Measurements from ENCODE around the gene ZDHHC11.
A peak's percentile ranks its signal among the peaks of the same experiment; 100 is the strongest.
"Not testable (repeated sequence)": the region's sequence is repeated elsewhere in the genome, so short reads cannot be mapped to it uniquely, and the experiment has no call there.

ZDHHC11 gene

DNA sequence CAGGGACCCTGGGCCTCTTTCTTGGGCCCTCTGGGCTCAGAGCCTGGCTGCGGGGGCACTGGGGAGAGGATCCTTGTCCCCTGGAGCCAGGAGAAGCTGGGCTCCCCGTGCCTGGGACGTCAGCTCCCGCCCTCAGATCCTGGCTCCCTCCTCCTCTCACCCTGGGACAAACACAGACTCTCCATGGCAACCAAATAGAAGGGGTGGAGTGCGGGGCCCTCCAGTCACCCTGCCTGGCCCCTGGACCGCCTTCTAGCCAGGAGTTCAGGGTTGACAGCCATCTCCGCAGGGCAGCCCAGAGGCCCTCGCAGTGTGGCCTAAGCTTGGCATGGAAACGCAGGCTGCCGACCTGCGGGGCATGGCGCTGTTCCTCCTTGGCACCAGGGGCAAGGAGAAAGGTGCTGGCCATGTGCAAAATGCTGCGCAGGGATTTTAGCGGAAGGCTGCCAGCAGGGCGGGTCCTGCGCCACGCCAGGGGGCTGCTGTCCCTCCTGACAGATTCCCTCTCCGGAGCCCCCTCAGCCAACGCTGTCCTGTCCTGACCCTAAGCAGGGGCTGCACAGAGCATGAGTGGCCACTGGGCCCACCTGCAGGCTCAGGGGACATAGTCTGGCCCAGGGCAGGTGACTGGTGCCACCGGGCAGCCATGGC lies 1.0 kb downstream of the ZDHHC11 start:
- peak overlapping the region in 1 of 2 experiments; percentile 58 for H3K14ac ChIP-seq (ENCODE audit: low read length in 2 of 2)

DNA sequence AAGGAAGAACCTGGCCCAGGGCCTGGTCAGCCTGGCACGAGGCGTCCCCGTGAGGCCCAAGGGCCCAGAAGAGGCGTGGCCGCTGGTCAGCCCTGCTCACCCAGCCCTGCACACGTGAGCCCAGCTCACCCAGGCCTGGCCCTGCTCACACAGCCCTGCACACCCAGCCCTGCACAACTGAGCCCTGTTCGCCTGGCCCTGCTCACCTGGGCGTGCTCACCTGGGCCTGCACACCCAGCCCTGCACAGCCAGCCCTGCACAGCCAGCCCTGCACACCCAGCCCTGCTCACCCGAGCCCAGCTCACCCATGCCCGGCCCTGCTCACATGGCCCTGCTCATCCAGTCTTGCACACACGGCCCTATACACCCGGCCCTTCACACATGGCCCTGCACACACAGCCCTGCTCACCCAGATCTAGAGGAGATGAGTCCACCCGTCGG lies 2.1 kb downstream of the ZDHHC11 start:
- no peak overlapping the region for H3K4me3 ChIP-seq (ENCODE audit: insufficient read depth in 1 of 2, low read depth in 1 of 2, low read length in 2 of 2)
- peak overlapping the region in 1 of 2 experiments; percentile 59 for H3K23ac ChIP-seq (ENCODE audit: low read length in 2 of 2)
- no peak for DNase-seq
- H2BK120ac ChIP-seq (ENCODE audit: low read depth, low read length): no peak overlapping the region
- H2BK15ac ChIP-seq (ENCODE audit: low read depth, poor library complexity, severe bottlenecking): no peak overlapping the region
- no peak overlapping the region for H2AK5ac ChIP-seq (ENCODE audit: low read length, severe bottlenecking)
- H3K14ac ChIP-seq (ENCODE audit: low read length in 2 of 2): peak overlapping the region in 1 of 2 experiments; percentile 97
- H3K18ac ChIP-seq (ENCODE audit: low read depth in 1 of 2, low read length in 2 of 2): no peak overlapping the region
- H2BK12ac ChIP-seq (ENCODE audit: low read length in 2 of 2): no peak overlapping the region
- H3K27ac ChIP-seq (ENCODE audit: low read length, poor library complexity, severe bottlenecking): no peak overlapping the region
- 90% methylated on average over 14 of the region's 14 CpGs for WGBS
- H4K8ac ChIP-seq (ENCODE audit: low read length): no peak overlapping the region
- no peaks in the 10 kb centered on the region for H3K79me1 ChIP-seq (replicated peaks; ENCODE audit: low read length, poor library complexity, severe bottlenecking)
- H3K36me3 ChIP-seq (ENCODE audit: control insufficient read depth in 1 of 2, insufficient read depth in 2 of 2, low read depth in 1 of 2, low read length in 2 of 2): no peaks in the 10 kb centered on the region
- H3K9me3 ChIP-seq (ENCODE audit: control insufficient read depth, low read length): no peaks in the 10 kb centered on the region
- H3K4me2 ChIP-seq (ENCODE audit: low read length, poor library complexity, severe bottlenecking): no peak overlapping the region
- H3K9ac ChIP-seq (ENCODE audit: low read length): no peak overlapping the region
- H2BK5ac ChIP-seq (ENCODE audit: low read depth, low read length, poor library complexity, severe bottlenecking): no peak overlapping the region
- H3K4me1 ChIP-seq (ENCODE audit: control insufficient read depth, insufficient read depth, low read depth, low read length): peaks cover 4% of the 10 kb centered on the region
- peak overlapping the region; percentile 29 for H4K91ac ChIP-seq (ENCODE audit: low read length)
- H3K27me3 ChIP-seq (ENCODE audit: control insufficient read depth in 1 of 2, insufficient read depth in 1 of 2, low read length in 2 of 2): peaks cover 4 to 43% of the 10 kb centered on the region in 2 experiments
- peak overlapping the region in 1 of 2 experiments; percentile 58 for H3K4ac ChIP-seq (ENCODE audit: low read depth in 1 of 2, low read length in 2 of 2)
- H2AFZ ChIP-seq (ENCODE audit: low read depth, low read length): no peak overlapping the region

More for the DNA sequence above, 1.0 kb downstream of the ZDHHC11 start:
- Histone ChIP-seq H3K4me1 (ENCODE audit: control insufficient read depth, insufficient read depth, low read depth, low read length) (peaks cover 2% of the 10 kb centered on the region), H3K23ac (ENCODE audit: low read length in 2 of 2) (no peak overlapping the region), H3K9me3 (ENCODE audit: control insufficient read depth, low read length) (no peaks in the 10 kb centered on the region), H3K36me3 (ENCODE audit: control insufficient read depth in 1 of 2, insufficient read depth in 2 of 2, low read depth in 1 of 2, low read length in 2 of 2) (no peaks in the 10 kb centered on the region), H2BK5ac (ENCODE audit: low read depth, low read length, poor library complexity, severe bottlenecking) (no peak overlapping the region), H4K8ac (ENCODE audit: low read length) (no peak overlapping the region), H2AK5ac (ENCODE audit: low read length, severe bottlenecking) (no peak overlapping the region), H2BK12ac (ENCODE audit: low read length in 2 of 2) (no peak overlapping the region), H3K4me2 (ENCODE audit: low read length, poor library complexity, severe bottlenecking) (no peak overlapping the region), H2BK15ac (ENCODE audit: low read depth, poor library complexity, severe bottlenecking) (no peak overlapping the region), H3K4ac (ENCODE audit: low read depth in 1 of 2, low read length in 2 of 2) (no peak overlapping the region), H3K79me1 (replicated peaks; ENCODE audit: low read length, poor library complexity, severe bottlenecking) (no peaks in the 10 kb centered on the region), H3K27ac (ENCODE audit: low read length, poor library complexity, severe bottlenecking) (no peak overlapping the region), H3K18ac (ENCODE audit: low read depth in 1 of 2, low read length in 2 of 2) (no peak overlapping the region), H3K27me3 (ENCODE audit: control insufficient read depth in 1 of 2, insufficient read depth in 1 of 2, low read length in 2 of 2) (peaks cover 4 to 49% of the 10 kb centered on the region in 2 experiments), H3K9ac (ENCODE audit: low read length) (peak overlapping the region; percentile 29), H3K4me3 (ENCODE audit: insufficient read depth in 1 of 2, low read depth in 1 of 2, low read length in 2 of 2) (no peak overlapping the region), H2BK120ac (ENCODE audit: low read depth, low read length) (no peak overlapping the region), H4K91ac (ENCODE audit: low read length) (no peak overlapping the region), H2AFZ (ENCODE audit: low read depth, low read length) (no peak overlapping the region)
- DNase-seq: peak; percentile 78
- WGBS: 82% methylated on average over 17 of the region's 20 CpGs

DNA sequence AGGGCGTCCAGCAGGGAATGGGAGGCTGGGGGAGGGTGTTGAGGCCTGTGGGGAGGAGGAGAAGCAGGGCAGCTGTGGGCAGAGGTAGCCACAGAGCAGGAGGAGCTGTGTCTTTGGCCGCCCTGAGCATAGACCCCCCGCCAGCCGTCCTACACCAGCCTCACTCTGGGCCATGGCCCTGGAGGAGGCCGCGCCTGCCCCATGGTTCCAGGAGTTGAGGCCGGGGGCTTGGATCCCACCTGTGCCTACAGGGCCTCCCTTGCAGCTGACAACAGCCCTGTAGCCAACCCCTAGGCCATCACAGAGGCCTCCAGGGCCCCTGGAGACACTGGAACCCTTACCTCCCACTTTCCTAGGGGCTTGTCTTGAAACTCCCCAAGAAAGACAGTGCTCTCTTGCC lies 3.0 kb downstream of the ZDHHC11 start:
- no CpG with 5 or more reads among the region's 7 CpGs for WGBS
- not testable (repeated sequence) for H2AK5ac ChIP-seq (ENCODE audit: low read length, severe bottlenecking); H3K4me3 ChIP-seq (ENCODE audit: insufficient read depth in 1 of 2, low read depth in 1 of 2, low read length in 2 of 2); H3K27ac ChIP-seq (ENCODE audit: low read length, poor library complexity, severe bottlenecking); DNase-seq; H3K14ac ChIP-seq (ENCODE audit: low read length in 2 of 2); H3K23ac ChIP-seq (ENCODE audit: low read length in 2 of 2); H3K79me1 ChIP-seq (replicated peaks; ENCODE audit: low read length, poor library complexity, severe bottlenecking); H3K36me3 ChIP-seq (ENCODE audit: control insufficient read depth in 1 of 2, insufficient read depth in 2 of 2, low read depth in 1 of 2, low read length in 2 of 2); H4K91ac ChIP-seq (ENCODE audit: low read length); H4K8ac ChIP-seq (ENCODE audit: low read length); H2BK120ac ChIP-seq (ENCODE audit: low read depth, low read length); H3K18ac ChIP-seq (ENCODE audit: low read depth in 1 of 2, low read length in 2 of 2); H2BK15ac ChIP-seq (ENCODE audit: low read depth, poor library complexity, severe bottlenecking); H3K4ac ChIP-seq (ENCODE audit: low read depth in 1 of 2, low read length in 2 of 2); H3K4me2 ChIP-seq (ENCODE audit: low read length, poor library complexity, severe bottlenecking); H2BK12ac ChIP-seq (ENCODE audit: low read length in 2 of 2); H2AFZ ChIP-seq (ENCODE audit: low read depth, low read length); H3K9ac ChIP-seq (ENCODE audit: low read length); H3K9me3 ChIP-seq (ENCODE audit: control insufficient read depth, low read length); H3K4me1 ChIP-seq (ENCODE audit: control insufficient read depth, insufficient read depth, low read depth, low read length); H2BK5ac ChIP-seq (ENCODE audit: low read depth, low read length, poor library complexity, severe bottlenecking)
- peaks cover 4 to 34% of the 10 kb centered on the region in 2 experiments for H3K27me3 ChIP-seq (ENCODE audit: control insufficient read depth in 1 of 2, insufficient read depth in 1 of 2, low read length in 2 of 2)

DNA sequence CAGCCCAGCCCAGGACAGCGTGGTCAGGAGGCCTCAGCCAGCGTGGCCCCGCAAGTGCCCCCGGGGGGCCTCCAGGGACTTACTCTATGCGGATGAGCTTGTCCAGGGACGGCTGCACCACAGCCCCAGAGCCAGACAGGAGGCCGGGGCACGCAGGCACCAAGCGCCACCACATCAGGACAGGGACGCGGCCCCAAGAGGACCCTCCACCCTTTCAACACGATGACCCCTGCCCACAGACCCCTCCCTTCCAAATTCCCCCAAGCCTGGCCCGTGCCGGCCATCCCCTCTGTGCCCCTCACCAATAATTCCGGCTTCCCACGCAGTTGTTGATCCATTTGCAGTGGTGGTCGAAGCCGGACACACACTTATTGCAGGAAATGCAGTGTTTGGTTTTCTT lies 3.6 kb downstream of the ZDHHC11 start:
- H2AK5ac ChIP-seq (ENCODE audit: low read length, severe bottlenecking); H3K4me3 ChIP-seq (ENCODE audit: insufficient read depth in 1 of 2, low read depth in 1 of 2, low read length in 2 of 2); H2BK15ac ChIP-seq (ENCODE audit: low read depth, poor library complexity, severe bottlenecking); H3K9me3 ChIP-seq (ENCODE audit: control insufficient read depth, low read length); H2BK120ac ChIP-seq (ENCODE audit: low read depth, low read length); H3K79me1 ChIP-seq (replicated peaks; ENCODE audit: low read length, poor library complexity, severe bottlenecking); H3K18ac ChIP-seq (ENCODE audit: low read depth in 1 of 2, low read length in 2 of 2); H3K4me2 ChIP-seq (ENCODE audit: low read length, poor library complexity, severe bottlenecking); H3K36me3 ChIP-seq (ENCODE audit: control insufficient read depth in 1 of 2, insufficient read depth in 2 of 2, low read depth in 1 of 2, low read length in 2 of 2); H3K9ac ChIP-seq (ENCODE audit: low read length); H2BK5ac ChIP-seq (ENCODE audit: low read depth, low read length, poor library complexity, severe bottlenecking); H3K27ac ChIP-seq (ENCODE audit: low read length, poor library complexity, severe bottlenecking); H3K14ac ChIP-seq (ENCODE audit: low read length in 2 of 2); H3K4me1 ChIP-seq (ENCODE audit: control insufficient read depth, insufficient read depth, low read depth, low read length); H3K4ac ChIP-seq (ENCODE audit: low read depth in 1 of 2, low read length in 2 of 2); H3K23ac ChIP-seq (ENCODE audit: low read length in 2 of 2); H2AFZ ChIP-seq (ENCODE audit: low read depth, low read length); H4K91ac ChIP-seq (ENCODE audit: low read length); H2BK12ac ChIP-seq (ENCODE audit: low read length in 2 of 2); DNase-seq; H4K8ac ChIP-seq (ENCODE audit: low read length): not testable (repeated sequence)
- peaks cover under 1 to 29% of the 10 kb centered on the region in 2 experiments for H3K27me3 ChIP-seq (ENCODE audit: control insufficient read depth in 1 of 2, insufficient read depth in 1 of 2, low read length in 2 of 2)
- no CpG with 5 or more reads among the region's 18 CpGs for WGBS

All from mesenchymal stem cell (in vitro differentiated cells and primary cell).